ENCODE data around the gene GPRIN2.
"Not testable (repeated sequence)": the region's sequence is repeated elsewhere in the genome, so short reads cannot be mapped to it uniquely, and the experiment has no call there.

The GPRIN2 gene

DNA sequence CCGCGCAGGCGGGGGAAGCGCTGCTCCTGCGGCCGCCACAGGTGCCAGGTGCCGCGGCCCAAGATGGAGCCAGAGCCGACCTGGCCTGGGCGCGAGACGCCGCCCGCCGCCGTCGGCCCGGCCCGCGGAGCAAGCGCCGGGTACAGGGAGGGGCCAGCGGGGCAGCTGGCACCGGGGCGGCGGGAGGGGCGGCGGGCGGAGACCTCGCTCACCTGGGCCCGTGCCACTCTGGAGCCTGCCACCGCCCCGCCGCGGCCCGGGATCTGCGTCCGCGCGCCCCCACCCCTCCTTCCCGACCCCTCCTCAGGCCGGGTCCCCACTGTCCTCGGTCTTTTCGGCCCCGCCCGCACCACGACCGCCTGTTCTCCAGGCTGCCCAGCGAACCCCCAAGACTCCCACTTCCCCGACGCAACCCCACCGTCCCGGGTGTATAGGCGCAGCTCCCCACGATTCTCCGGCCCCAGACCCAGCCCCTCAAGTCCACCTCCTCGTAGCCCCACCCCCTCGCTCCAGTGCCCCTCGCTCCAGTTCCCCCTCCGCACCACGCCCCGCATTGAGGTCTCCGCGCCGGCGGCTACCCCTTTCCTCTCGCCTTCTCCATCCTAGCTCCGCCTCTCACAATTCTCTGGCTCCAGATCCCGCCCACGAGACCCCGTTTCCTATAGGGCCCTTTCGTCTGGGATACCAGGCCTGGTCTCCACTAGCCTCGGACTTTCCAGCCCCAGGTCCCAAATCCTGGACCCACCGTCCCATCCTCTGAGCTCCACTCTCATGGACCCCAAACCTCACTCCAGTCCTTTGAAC lies at the start of gene GPRIN2:
Gene GPRIN2, minus strand, starts transcription at position 144 of the 804 bp plus-strand sequence. CDS start 5,922 bp downstream, outside the sequence.
- no peak for DNase-seq

- DNase-seq: not testable (repeated sequence)
Observed at GRCh38 chr10:46600516-46600915, 44.1 kb upstream of the GPRIN2 start.

DNA sequence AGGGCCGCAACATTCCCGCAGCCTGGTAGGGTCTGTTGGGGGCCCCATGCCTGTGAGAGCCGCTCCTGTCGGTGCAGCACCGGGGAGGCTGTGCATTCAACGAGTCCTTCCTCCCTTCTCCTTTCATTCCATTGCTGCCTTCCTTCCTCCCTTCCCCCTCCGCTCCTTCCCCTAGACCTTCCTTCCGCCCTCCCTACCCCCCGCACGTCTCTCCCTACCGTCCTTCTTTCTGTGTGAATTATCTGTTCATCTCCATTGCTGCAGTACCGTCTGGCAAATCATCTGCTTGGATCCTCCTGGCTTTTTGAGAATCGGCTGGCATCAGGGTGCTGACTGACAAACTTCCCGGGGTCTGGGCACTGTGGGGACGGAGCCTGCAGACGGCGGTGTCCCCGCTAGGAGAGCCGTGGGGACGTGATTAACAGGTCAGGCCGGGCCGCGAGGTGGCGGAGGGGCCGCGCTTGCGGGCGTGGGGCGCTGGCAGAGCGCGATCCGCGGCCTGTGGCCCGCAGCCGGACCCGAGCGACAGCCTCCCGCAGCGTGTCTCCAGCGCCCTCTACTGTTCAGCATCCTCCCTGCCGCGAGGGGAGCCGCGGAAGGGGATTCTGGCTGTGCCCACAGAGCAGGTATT lies 41.3 kb upstream of the GPRIN2 start:
- not testable (repeated sequence) for DNase-seq

GRCh38 chr10:46596570-46596969 lies 40.1 kb upstream of the GPRIN2 start:
- not testable (repeated sequence) for DNase-seq

DNA sequence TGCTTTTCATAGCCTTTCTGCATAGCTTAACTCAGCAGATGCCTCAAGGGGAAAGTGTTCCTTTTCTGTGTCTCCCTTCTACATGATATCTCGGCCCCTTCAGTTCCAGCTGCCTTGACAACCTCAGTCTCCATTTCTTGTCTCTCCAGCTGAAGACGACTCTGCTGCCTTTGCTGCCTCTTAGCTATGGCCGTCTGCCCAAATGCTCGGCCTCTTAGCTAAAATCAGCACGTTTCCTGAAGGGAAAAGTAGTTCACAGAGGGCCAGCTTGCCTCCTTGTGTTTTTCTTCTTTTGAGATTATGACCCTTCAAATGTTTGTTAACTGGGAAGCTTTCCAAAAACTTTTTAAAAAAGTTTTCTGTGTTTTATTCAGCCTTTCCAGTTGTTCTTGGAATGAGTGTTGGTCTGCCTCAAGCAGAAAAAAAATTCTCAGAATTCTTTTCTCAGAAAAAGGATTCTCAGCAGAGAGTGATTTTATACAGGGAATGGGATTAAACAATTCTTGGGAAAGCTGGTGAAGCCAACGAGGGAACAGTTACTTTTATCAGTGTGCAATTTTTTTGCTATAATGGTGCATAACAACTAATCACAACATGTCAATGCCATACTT lies 38.1 kb upstream of the GPRIN2 start:
- not testable (repeated sequence) for DNase-seq

GRCh38 chr10:46593307-46593706 lies 36.8 kb upstream of the GPRIN2 start:
- not testable (repeated sequence) for DNase-seq

DNA sequence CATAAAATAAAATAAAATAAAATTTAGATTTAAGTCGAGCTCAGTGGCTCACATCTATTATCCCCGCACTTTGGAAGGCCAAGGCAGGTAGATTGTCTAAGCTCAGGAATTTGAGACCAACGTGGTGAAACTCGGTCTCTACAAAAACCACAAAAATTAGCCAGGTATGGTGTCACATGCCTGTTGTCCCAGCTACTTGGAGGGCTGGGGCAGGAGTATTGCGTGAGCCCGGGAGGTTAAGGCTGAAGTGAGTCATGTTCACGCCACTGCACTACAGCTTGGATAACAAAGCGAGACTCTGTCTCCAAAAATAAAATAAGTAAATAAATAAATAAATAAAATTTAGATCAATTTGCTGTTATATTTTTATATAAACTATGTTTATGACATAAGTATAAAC lies 34.6 kb upstream of the GPRIN2 start:
- DNase-seq: not testable (repeated sequence)

DNA sequence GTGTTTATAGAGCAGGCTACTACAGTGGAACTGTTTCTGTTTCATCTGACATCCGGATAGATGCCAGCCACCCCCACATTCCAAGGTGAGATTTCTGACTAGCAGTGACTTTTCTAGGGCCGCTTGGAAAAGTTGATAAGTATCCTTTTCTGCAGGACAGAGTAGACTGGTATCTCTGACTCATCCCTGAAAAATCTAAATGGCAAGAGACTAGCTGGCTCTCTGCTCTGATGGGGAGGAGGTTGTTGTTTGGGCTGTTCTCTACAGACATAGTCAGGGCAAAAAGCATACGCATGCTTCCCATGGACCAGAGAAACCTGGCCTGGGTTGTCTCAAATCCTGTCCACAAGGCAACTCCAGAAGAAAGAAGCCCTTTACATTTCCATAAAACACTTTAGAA lies 33.1 kb upstream of the GPRIN2 start:
- DNase-seq: not testable (repeated sequence)

DNA sequence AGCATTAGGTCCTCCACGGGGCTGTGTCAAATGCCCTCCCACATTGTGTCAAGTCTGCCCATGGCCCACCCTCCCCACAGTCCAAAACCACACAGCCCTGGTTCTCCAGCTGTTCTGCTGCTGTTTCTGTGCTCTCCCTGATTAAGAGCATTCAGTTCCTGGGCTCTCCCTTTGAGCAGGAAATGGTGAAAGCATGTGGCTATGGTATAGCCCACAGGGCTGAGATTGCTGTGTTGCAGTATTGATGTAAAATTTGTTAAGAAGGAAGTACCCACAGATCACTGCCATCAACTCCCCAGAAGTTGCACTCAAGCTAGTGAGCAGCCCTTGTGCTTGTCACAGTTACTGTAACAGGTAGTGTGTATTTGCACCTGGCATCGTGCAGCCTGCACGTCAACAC lies 31.8 kb upstream of the GPRIN2 start:
- DNase-seq: not testable (repeated sequence)

DNA sequence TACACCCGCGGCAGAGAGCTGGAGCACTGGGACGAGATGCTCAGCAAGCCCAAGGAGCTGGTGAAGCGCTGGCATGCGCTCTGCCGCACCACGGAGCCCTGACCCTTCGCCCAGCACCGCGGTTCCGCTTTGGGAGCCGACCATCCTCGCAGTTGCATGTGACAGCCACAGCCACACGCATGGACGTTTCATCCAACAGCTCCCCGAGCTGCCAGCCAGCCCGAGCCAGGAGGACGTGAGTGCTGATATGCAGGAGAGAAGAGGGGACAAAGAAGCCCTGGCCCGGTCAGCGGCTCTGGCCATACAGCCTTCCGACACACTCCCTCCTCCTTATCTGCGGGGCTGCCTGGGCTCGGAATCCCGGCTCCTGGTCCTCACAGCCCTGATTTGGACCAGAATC lies 31.1 kb upstream of the GPRIN2 start:
- not testable (repeated sequence) for DNase-seq

DNA sequence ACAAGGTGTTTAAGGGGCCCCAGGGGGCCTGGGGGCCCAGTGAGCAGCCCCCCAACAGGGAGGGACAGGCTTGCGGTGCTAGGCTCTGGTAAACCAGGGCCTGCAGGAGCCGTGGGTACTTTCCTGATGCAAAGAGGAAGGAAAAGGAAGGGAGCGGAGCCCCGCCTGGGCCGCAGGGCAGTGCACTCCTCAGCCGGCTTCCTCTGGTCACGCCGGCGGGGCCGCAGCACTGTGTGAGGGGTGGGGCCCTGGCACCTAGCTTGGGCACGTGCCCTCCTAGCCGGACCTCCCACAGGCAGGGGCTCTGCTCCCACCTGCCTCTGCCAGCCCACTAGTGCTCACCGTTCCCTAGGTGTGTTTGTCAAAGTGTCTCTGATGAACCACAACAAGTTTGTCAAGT lies 28.8 kb upstream of the GPRIN2 start:
- not testable (repeated sequence) for DNase-seq

GRCh38 chr10:46584196-46584595 lies 27.7 kb upstream of the GPRIN2 start:
- DNase-seq: peak; percentile 22

- DNase-seq: not testable (repeated sequence)
Observed at GRCh38 chr10:46582568-46582967, 26.1 kb upstream of the GPRIN2 start.

GRCh38 chr10:46581997-46582396 lies 25.5 kb upstream of the GPRIN2 start:
- not testable (repeated sequence) for DNase-seq

DNA sequence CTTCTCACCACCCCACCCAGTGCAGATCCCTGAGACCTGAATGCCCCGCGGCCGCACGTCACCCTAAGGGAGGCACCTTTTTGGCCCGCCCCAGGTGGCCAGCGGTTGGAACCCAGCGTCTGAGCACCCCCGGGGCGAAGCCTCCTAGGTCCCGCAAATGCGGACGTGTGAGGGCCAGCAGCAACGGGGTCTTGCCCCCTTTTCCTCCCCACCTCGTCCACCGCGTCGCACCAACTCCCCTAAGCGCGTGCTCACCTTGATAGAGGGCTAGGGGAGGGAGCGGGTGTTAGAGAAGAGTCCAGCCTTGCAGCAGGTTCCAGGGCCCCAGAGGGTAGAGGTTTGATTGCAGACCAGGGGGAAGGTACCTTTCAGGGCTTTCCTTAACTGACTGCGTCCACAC lies 22.9 kb upstream of the GPRIN2 start:
- not testable (repeated sequence) for DNase-seq

- DNase-seq: peak; percentile 13
Observed at GRCh38 chr10:46578474-46579178, 22.2 kb upstream of the GPRIN2 start, which contains the start of gene SYT15. TSS of gene SYT15 (plus strand) at chr10:46579128. CDS start at chr10:46579169, 41 bp downstream.

- DNase-seq: peak; percentile 39
Observed at GRCh38 chr10:46577624-46578473, 21.4 kb upstream of the GPRIN2 start.

GRCh38 chr10:46573884-46574283 lies 17.4 kb upstream of the GPRIN2 start:
- peak; percentile 14 for DNase-seq

GRCh38 chr10:46573314-46573713 lies 16.9 kb upstream of the GPRIN2 start:
- peak; percentile 13 for DNase-seq

- DNase-seq: peak; percentile 27
Observed at GRCh38 chr10:46572765-46573164, 16.3 kb upstream of the GPRIN2 start.

- not testable (repeated sequence) for DNase-seq
Observed at GRCh38 chr10:46570655-46571054, 14.2 kb upstream of the GPRIN2 start.

DNA sequence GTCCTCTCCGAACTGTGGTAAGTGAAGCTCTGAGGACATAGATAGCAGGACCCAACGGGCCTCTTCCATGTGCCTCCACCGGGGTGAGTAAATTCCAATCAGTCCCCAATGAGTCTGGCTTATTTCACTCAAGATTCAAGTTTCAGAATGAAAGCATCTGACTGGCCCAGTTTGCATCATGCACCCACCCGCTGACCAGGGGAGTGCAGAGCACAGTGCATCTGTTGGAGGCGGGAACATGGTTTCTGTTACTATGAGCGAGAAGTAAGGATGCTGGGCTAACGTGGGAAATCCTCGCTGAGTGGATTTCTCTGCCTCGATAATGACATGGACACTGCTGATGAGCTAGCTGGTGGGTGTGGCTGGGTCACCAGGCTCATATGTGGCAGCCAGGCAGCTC lies 10.7 kb upstream of the GPRIN2 start:
- not testable (repeated sequence) for DNase-seq

Measured in islet precursor cell (in vitro differentiated cells).